ENCODE data around the gene AP1G2.
A peak's percentile ranks its signal among the peaks of the same experiment; 100 is the strongest.

Gene AP1G2

GRCh38 chr14:23528555-23528954, 39.0 kb downstream of the AP1G2 start:
- Mint-ChIP-seq H3K4me1 (peaks cover 10% of the 10 kb centered on the region), H3K27ac (no peak overlapping the region), H3K36me3 (no peaks in the 10 kb centered on the region), H3K27me3 (no peaks in the 10 kb centered on the region), H3K4me3 (no peak overlapping the region), H3K9me3 (no peaks in the 10 kb centered on the region)
- DNase-seq: no peak
- CTCF ChIA-PET: interaction anchor here (0.9 to 4.0 kb wide), 2 partner anchors 11 to 50 kb away, joined by 3 to 40 read pairs; no protein-coding TSS in a partner anchor

GRCh38 chr14:23525611-23526010, 42.0 kb downstream of the AP1G2 start:
- Mint-ChIP-seq H3K27ac (no peak overlapping the region), H3K36me3 (no peaks in the 10 kb centered on the region), H3K27me3 (no peaks in the 10 kb centered on the region), H3K4me3 (no peak overlapping the region), H3K4me1 (peaks cover 4% of the 10 kb centered on the region), H3K9me3 (no peaks in the 10 kb centered on the region)
- CTCF ChIA-PET: interaction anchor here (0.6 kb wide), 1 partner anchor 140 kb away, joined by 3 read pairs; no protein-coding TSS in a partner anchor
- DNase-seq: no peak

DNA sequence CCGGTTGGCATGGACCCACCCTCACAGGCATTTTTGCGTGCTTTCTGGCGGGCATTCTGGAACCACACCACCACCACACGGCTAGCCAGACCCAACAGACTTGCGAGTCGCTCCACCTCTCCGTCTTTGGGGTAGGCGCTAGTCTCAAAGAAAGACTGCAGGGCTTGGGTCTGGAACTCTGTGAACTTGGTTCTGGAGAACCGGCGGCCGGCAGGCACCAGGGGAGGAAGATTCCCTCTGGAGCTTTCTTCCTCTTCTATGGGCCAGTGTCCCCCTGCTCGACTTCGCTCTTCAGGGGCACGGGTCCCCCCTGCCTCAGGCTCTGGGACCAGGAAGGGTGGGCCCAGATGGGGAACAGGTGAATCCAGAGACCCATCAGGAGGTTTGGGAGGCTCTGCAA, 42.6 kb downstream of the AP1G2 start:
- no peak overlapping the region for H3K27ac Mint-ChIP-seq
- CTCF ChIA-PET: interaction anchor here (0.6 kb wide), 1 partner anchor 141 kb away, joined by 3 read pairs; no protein-coding TSS in a partner anchor
- no peaks in the 10 kb centered on the region for H3K9me3 Mint-ChIP-seq

GRCh38 chr14:23523229-23524016, 44.2 kb downstream of the AP1G2 start:
- Mint-ChIP-seq H3K4me3 (no peak overlapping the region), H3K27me3 (no peaks in the 10 kb centered on the region), H3K4me1 (no peaks in the 10 kb centered on the region), H3K36me3 (no peaks in the 10 kb centered on the region), H3K9me3 (no peaks in the 10 kb centered on the region), H3K27ac (no peak overlapping the region)
- no peak for DNase-seq
- CTCF ChIA-PET: interaction anchor here (1.3 kb wide), 1 partner anchor 16 kb away, joined by 5 read pairs; no protein-coding TSS in a partner anchor

More for the DNA sequence above, 42.6 kb downstream of the AP1G2 start:
- Mint-ChIP-seq H3K27me3 (no peaks in the 10 kb centered on the region), H3K4me3 (no peak overlapping the region), H3K4me1 (no peaks in the 10 kb centered on the region), H3K36me3 (no peaks in the 10 kb centered on the region)
- no peak for DNase-seq

DNA sequence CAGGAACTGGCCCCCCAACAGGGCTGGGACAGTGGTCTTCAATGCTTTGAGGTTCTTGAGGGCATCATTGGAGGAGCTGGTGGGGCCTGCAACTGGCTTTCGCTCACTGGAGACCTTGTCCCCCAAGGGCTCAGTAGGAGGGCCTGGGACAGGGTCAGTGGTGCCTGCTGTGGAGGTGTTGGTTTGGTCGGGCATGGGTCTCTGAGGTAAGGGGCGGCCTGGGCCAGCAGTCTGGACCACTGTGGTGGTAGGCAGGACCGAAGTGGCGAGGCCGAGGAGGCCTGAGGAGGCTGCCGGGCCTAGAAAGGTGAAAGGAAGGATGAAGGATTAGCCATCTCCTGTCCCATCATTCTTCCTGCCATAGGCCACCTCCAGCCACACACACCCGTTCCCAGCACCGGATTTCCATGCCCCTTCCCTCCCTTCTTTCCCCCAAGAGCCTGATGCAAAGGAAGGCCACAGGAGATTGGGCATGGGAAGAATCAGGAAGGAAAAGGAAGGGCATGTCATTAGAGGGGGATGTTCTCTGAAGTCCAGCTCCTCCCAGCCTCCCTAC, 44.9 kb downstream of the AP1G2 start:
- Mint-ChIP-seq H3K9me3 (no peaks in the 10 kb centered on the region), H3K4me1 (no peaks in the 10 kb centered on the region), H3K36me3 (no peaks in the 10 kb centered on the region), H3K4me3 (no peak overlapping the region), H3K27me3 (no peaks in the 10 kb centered on the region), H3K27ac (no peak overlapping the region)
- DNase-seq: no peak
- CTCF ChIA-PET: interaction anchor here (1.3 kb wide), 1 partner anchor 17 kb away, joined by 5 read pairs; no protein-coding TSS in a partner anchor

GRCh38 chr14:23521785-23522640, 45.6 kb downstream of the AP1G2 start:
- DNase-seq: no peak
- Mint-ChIP-seq H3K4me1 (no peaks in the 10 kb centered on the region), H3K9me3 (no peaks in the 10 kb centered on the region), H3K27me3 (no peaks in the 10 kb centered on the region), H3K36me3 (no peaks in the 10 kb centered on the region), H3K4me3 (no peak overlapping the region), H3K27ac (no peak overlapping the region)
- CTCF ChIA-PET: interaction anchor here (1.3 kb wide), 1 partner anchor 18 kb away, joined by 5 read pairs; no protein-coding TSS in a partner anchor

- no peaks in the 10 kb centered on the region for H3K36me3 Mint-ChIP-seq
- no peak overlapping the region for H3K27ac Mint-ChIP-seq
Observed at GRCh38 chr14:23520899-23521533, 46.6 kb downstream of the AP1G2 start.

GRCh38 chr14:23518709-23519108, 48.9 kb downstream of the AP1G2 start:
- CTCF ChIA-PET: no interaction called here
- Mint-ChIP-seq H3K4me1 (no peaks in the 10 kb centered on the region), H3K27ac (no peak overlapping the region), H3K4me3 (no peak overlapping the region), H3K27me3 (peaks cover 6% of the 10 kb centered on the region), H3K36me3 (no peaks in the 10 kb centered on the region), H3K9me3 (no peaks in the 10 kb centered on the region)
- DNase-seq: no peak

More at GRCh38 chr14:23520899-23521533, 46.6 kb downstream of the AP1G2 start:
- H3K27me3 Mint-ChIP-seq: no peaks in the 10 kb centered on the region
- CTCF ChIA-PET: interaction anchor here (0.7 kb wide), 1 partner anchor 43 kb away, joined by 3 read pairs; no protein-coding TSS in a partner anchor
- no peak overlapping the region for H3K4me3 Mint-ChIP-seq
- no peak for DNase-seq
- no peaks in the 10 kb centered on the region for H3K9me3 Mint-ChIP-seq
- H3K4me1 Mint-ChIP-seq: no peaks in the 10 kb centered on the region

GRCh38 chr14:23517650-23518326, 49.8 kb downstream of the AP1G2 start:
- no peak for DNase-seq
- Mint-ChIP-seq H3K36me3 (no peaks in the 10 kb centered on the region), H3K27ac (no peak overlapping the region), H3K9me3 (no peaks in the 10 kb centered on the region), H3K27me3 (peaks cover 10% of the 10 kb centered on the region), H3K4me3 (no peak overlapping the region), H3K4me1 (no peaks in the 10 kb centered on the region)
- CTCF ChIA-PET: interaction anchor here (0.6 kb wide), 1 partner anchor 396 kb away, joined by 3 read pairs; no protein-coding TSS in a partner anchor

GRCh38 chr14:23514644-23514957, 53.0 kb downstream of the AP1G2 start:
- no peak overlapping the region for H3K4me3 Mint-ChIP-seq

GRCh38 chr14:23513818-23514643, 53.6 kb downstream of the AP1G2 start:
- Mint-ChIP-seq H3K36me3 (no peaks in the 10 kb centered on the region), H3K4me1 (peaks cover 9% of the 10 kb centered on the region), H3K27ac (peak overlapping the region; percentile 16), H3K27me3 (peaks cover 10% of the 10 kb centered on the region), H3K4me3 (no peak overlapping the region), H3K9me3 (no peaks in the 10 kb centered on the region)
- CTCF ChIA-PET: no interaction called here
- DNase-seq: no peak

More at GRCh38 chr14:23514644-23514957, 53.0 kb downstream of the AP1G2 start:
- H3K27ac Mint-ChIP-seq: no peak overlapping the region
- no peaks in the 10 kb centered on the region for H3K9me3 Mint-ChIP-seq
- H3K27me3 Mint-ChIP-seq: peaks cover 10% of the 10 kb centered on the region
- no peaks in the 10 kb centered on the region for H3K36me3 Mint-ChIP-seq
- CTCF ChIA-PET: no interaction called here
- peaks cover 9% of the 10 kb centered on the region for H3K4me1 Mint-ChIP-seq
- DNase-seq: no peak

- H3K4me1 Mint-ChIP-seq: peaks cover 9% of the 10 kb centered on the region
- no peak overlapping the region for H3K27ac Mint-ChIP-seq
Observed at GRCh38 chr14:23513005-23513817, 54.4 kb downstream of the AP1G2 start.

More at GRCh38 chr14:23513005-23513817, 54.4 kb downstream of the AP1G2 start:
- Mint-ChIP-seq H3K9me3 (no peaks in the 10 kb centered on the region), H3K4me3 (no peak overlapping the region), H3K36me3 (no peaks in the 10 kb centered on the region), H3K27me3 (peaks cover 10% of the 10 kb centered on the region)
- CTCF ChIA-PET: interaction anchor here (2.1 kb wide), 1 partner anchor 35 kb away, joined by 6 read pairs; no protein-coding TSS in a partner anchor
- DNase-seq: no peak
